ENCODE data around the gene GPR22. TPM values are rescaled to one million over a fixed set of nuclear protein-coding genes. Genes with fewer than 3 reads are reported as not detected.

GPR22 gene
- total RNA-seq, 1 donor from 2014 or later: not detected

DNA sequence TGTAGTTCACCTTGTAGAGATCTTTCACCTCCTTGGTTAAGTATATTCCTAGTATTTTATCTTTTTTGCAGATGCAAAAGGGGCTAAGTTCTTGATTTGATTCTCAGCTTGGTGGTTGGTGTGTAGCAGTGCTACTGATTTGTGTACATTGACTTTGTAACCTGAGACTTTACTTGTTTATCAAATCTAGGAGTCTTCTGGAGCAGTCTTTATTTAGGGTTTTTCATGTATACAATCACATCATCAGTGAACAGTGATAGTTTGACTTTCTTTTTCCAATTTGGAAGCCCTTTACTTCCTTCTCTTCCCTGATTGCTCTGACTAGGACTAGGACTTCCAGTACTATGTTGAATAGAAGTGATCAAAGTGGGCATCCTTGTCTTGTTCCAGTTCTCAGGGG is 33.8 kb downstream of the GPR22 start:
- no peak for DNase-seq (ENCODE audit: low read depth)
- TF ChIP-seq, protein P1, sequence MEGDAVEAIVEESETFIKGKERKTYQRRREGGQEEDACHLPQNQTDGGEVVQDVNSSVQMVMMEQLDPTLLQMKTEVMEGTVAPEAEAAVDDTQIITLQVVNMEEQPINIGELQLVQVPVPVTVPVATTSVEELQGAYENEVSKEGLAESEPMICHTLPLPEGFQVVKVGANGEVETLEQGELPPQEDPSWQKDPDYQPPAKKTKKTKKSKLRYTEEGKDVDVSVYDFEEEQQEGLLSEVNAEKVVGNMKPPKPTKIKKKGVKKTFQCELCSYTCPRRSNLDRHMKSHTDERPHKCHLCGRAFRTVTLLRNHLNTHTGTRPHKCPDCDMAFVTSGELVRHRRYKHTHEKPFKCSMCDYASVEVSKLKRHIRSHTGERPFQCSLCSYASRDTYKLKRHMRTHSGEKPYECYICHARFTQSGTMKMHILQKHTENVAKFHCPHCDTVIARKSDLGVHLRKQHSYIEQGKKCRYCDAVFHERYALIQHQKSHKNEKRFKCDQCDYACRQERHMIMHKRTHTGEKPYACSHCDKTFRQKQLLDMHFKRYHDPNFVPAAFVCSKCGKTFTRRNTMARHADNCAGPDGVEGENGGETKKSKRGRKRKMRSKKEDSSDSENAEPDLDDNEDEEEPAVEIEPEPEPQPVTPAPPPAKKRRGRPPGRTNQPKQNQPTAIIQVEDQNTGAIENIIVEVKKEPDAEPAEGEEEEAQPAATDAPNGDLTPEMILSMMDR (conservative IDR thresholded peaks at IDR 0.05; ENCODE audit: low read depth, low read length): no peak
- H3K4me3 ChIP-seq (ENCODE audit: low read depth, low read length): no peak overlapping the region

DNA sequence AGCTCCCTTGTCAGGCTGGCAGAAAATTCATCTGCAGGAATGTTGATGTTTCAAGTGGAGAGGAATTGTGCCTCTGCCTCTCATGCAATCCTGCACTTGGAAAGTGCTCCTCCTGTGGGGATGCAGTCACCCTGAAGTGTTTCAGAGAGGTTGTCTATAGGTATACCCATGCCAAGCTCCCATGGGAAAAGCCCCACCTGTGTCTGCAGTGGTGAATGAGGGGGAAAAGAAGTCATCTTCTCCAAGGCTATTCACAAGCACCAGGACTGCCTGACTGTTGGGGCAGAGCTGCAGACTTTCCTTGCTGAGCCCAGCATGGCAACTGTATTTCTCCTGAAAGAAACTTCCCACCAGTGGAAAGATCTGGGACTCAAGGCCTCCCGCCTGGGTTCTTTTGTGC is 35.5 kb downstream of the GPR22 start:
- H3K4me3 ChIP-seq (ENCODE audit: low read depth, low read length): no peak overlapping the region
- DNase-seq (ENCODE audit: low read depth): no peak
- TF ChIP-seq, protein P1 (conservative IDR thresholded peaks at IDR 0.05; ENCODE audit: low read depth, low read length): no peak

GRCh38 chr7:107505997-107506673 is 36.3 kb downstream of the GPR22 start:
- DNase-seq (ENCODE audit: low read depth): peak; percentile 12
- TF ChIP-seq, protein P1 (conservative IDR thresholded peaks at IDR 0.05; ENCODE audit: low read depth, low read length): no peak

GRCh38 chr7:107506674-107507339 is 37.0 kb downstream of the GPR22 start:
- no peak overlapping the region for H3K4me3 ChIP-seq (ENCODE audit: low read depth, low read length)
- TF ChIP-seq, protein P1 (conservative IDR thresholded peaks at IDR 0.05; ENCODE audit: low read depth, low read length): no peak
- DNase-seq (ENCODE audit: low read depth): no peak

More at GRCh38 chr7:107505997-107506673, 36.3 kb downstream of the GPR22 start:
- H3K4me3 ChIP-seq (ENCODE audit: low read depth, low read length): no peak overlapping the region

Other genes starting within 250 kb of the GPR22 start
- gene COG5, start 93.9 kb downstream of the GPR22 start, total RNA-seq: 23.1 and 31.4 TPM in 2 replicates
- gene DUS4L, start 93.9 kb downstream of the GPR22 start, total RNA-seq: 10.5 and 14.2 TPM in 2 replicates
- gene BCAP29, start 110.2 kb downstream of the GPR22 start, total RNA-seq: 53.9 and 73.5 TPM in 2 replicates
- gene SLC26A4, start 190.8 kb downstream of the GPR22 start, total RNA-seq: 0.35 and 0.43 TPM in 2 replicates

Data from epithelial cell of proximal tubule (primary cell).